Measurements from ENCODE around the gene MIDN. TPM values are rescaled to one million over a fixed set of nuclear protein-coding genes. Genes with fewer than 3 reads are reported as not detected.
"Not testable (repeated sequence)": the region's sequence is repeated elsewhere in the genome, so short reads cannot be mapped to it uniquely, and the experiment has no call there.

The MIDN gene
- 9.1 TPM in 2 replicates for total RNA-seq (2014; rRNA removed; shearing (Covaris generic))

GRCh38 chr19:1248139-1248785 lies at the start of gene MIDN:
MIDN (plus strand) TSS chr19:1248583; CDS start chr19:1250297, 1,714 bp downstream.
- no peaks in the 10 kb centered on the region for H3K27me3 ChIP-seq
- peak; percentile 78 to 85 for DNase-seq
- H3K27ac ChIP-seq = peak within 1 kb of the TSS; percentile 91
- no peaks in the 10 kb centered on the region for H3K9me3 ChIP-seq (replicated peaks)
- H3K4me1 ChIP-seq = peaks cover 13% of the 10 kb centered on the region
- peak within 1 kb of the TSS; percentile 78 for H3K4me3 ChIP-seq
- peaks cover 15% of the 10 kb centered on the region; the same call in 1 of the 2 replicates for H3K36me3 ChIP-seq

DNA sequence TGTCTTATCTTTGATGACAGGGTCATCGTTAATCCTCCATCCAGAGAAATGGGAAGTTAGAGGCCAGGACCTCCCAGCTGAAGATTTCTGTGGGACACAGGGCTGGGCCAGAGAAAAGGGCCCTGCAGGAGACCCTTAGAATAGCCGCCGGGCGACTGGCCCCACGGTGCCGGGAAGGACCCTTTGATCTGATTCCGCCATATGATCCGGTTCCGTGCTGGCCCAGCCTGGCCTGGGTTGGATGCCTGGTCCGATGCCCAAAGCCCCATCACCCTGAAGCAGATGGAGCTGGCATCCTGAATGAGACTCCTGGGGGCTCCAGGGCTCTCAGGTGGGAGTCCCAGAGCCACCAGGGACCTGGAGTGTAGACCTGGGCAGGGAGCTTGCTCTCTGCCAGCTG lies 48.9 kb upstream of the MIDN start:
- no peaks in the 10 kb centered on the region for H3K9me3 ChIP-seq (replicated peaks)
- H3K4me3 ChIP-seq = no peak overlapping the region
- DNase-seq = no peak
- H3K27ac ChIP-seq = no peak overlapping the region
- 0 out of 2 replicates have a peak, but pooled peaks cover 8% of the 10 kb centered on the region for H3K4me1 ChIP-seq
- no peaks in the 10 kb centered on the region for H3K27me3 ChIP-seq
- no peaks in the 10 kb centered on the region for H3K36me3 ChIP-seq

DNA sequence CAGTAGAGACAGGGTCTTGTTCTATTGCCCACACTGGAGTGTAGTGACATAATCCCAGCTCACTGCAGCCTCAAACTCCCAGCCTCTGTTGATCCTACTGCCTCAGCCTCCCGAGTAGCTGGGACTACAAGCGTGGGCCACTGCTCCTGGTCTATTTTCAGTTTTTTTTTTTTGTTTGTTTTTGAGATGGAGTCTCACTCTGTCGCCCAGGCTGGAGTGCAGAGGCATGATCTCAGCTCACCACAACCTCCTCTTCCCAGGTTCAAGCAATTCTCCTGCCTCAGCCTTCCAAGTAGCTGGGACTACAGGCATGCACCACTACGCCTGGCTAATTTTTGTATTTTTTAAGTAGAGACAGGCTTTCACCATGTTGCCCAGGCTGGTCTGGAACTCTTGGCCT lies 47.8 kb upstream of the MIDN start:
- H3K4me3 ChIP-seq; H3K36me3 ChIP-seq; H3K9me3 ChIP-seq (replicated peaks); H3K4me1 ChIP-seq; H3K27me3 ChIP-seq; DNase-seq; H3K27ac ChIP-seq: not testable (repeated sequence)

- Histone ChIP-seq H3K27ac (no peak within 1 kb of the TSS; the same call in 1 of the 2 replicates), H3K9me3 (replicated peaks) (no peaks in the 10 kb centered on the region), H3K36me3 (peaks cover 8% of the 10 kb centered on the region; the same call in 1 of the 2 replicates), H3K4me3 (peak within 1 kb of the TSS; percentile 79), H3K27me3 (no peaks in the 10 kb centered on the region), H3K4me1 (peaks cover 8% of the 10 kb centered on the region; the same call in 1 of the 2 replicates)
- peak; percentile 97 to 99 for DNase-seq
These were observed 43.0 kb upstream of the MIDN start, which contains the start of gene STK11 for GRCh38 chr19:1205114-1206099. STK11 (plus strand) TSS chr19:1205778; CDS start chr19:1206914, 1,136 bp downstream.

GRCh38 chr19:1206150-1206863 lies 42.1 kb upstream of the MIDN start:
- no peak for DNase-seq
- Histone ChIP-seq H3K4me1 (peaks cover 8% of the 10 kb centered on the region; the same call in 1 of the 2 replicates), H3K4me3 (peak overlapping the region; percentile 79)

GRCh38 chr19:1206864-1207450 lies 41.4 kb upstream of the MIDN start:
- Histone ChIP-seq H3K27me3 (no peaks in the 10 kb centered on the region), H3K36me3 (peaks cover 8% of the 10 kb centered on the region; the same call in 1 of the 2 replicates), H3K4me3 (peak overlapping the region; percentile 79), H3K9me3 (replicated peaks) (no peaks in the 10 kb centered on the region), H3K27ac (no peak overlapping the region), H3K4me1 (peaks cover 8% of the 10 kb centered on the region; the same call in 1 of the 2 replicates)
- DNase-seq = no peak

More at GRCh38 chr19:1206150-1206863, 42.1 kb upstream of the MIDN start:
- peaks cover 8% of the 10 kb centered on the region; the same call in 1 of the 2 replicates for H3K36me3 ChIP-seq
- H3K27ac ChIP-seq = no peak overlapping the region
- H3K27me3 ChIP-seq = no peaks in the 10 kb centered on the region
- H3K9me3 ChIP-seq (replicated peaks) = no peaks in the 10 kb centered on the region

DNA sequence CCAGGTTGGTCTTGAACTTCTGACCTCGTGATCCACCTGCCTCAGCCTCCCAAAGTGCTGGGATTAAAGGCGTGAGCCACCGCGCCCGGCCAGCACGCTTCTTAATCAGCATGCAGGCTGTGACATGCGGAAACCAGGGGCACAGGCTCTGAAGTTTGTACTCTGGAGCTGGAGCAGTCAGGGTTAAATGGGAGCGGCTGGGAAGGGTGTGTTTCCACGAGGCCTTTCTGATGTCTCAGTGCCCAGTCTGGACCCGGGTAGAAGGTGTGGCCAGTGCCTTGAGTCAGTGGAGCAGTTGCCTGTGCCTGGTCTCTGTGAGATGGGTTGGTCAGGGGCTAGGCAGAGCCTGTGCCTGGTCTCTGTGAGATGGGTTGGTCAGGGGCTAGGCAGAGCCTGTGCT lies 39.6 kb upstream of the MIDN start:
- H3K4me3 ChIP-seq; DNase-seq; H3K4me1 ChIP-seq; H3K9me3 ChIP-seq (replicated peaks); H3K27me3 ChIP-seq; H3K27ac ChIP-seq: not testable (repeated sequence)
- peaks cover 10% of the 10 kb centered on the region; the same call in 1 of the 2 replicates for H3K36me3 ChIP-seq

GRCh38 chr19:1210227-1210538 lies 38.2 kb upstream of the MIDN start:
- no peak for DNase-seq
- Histone ChIP-seq H3K4me1 (no peaks in the 10 kb centered on the region; the same call in 1 of the 2 replicates), H3K9me3 (replicated peaks) (no peaks in the 10 kb centered on the region), H3K4me3 (no peak overlapping the region), H3K27me3 (no peaks in the 10 kb centered on the region), H3K36me3 (peaks cover 10% of the 10 kb centered on the region; the same call in 1 of the 2 replicates), H3K27ac (no peak overlapping the region)

- H3K27ac ChIP-seq = no peak overlapping the region
- H3K9me3 ChIP-seq (replicated peaks) = no peaks in the 10 kb centered on the region
- no peaks in the 10 kb centered on the region for H3K27me3 ChIP-seq
- H3K4me1 ChIP-seq = no peaks in the 10 kb centered on the region; the same call in 1 of the 2 replicates
- H3K36me3 ChIP-seq = peaks cover 10% of the 10 kb centered on the region; the same call in 1 of the 2 replicates
- DNase-seq = no peak
- no peak overlapping the region for H3K4me3 ChIP-seq
These were observed 36.7 kb upstream of the MIDN start for GRCh38 chr19:1211494-1212234.

GRCh38 chr19:1213391-1214286 lies 34.7 kb upstream of the MIDN start:
- H3K4me1 ChIP-seq = peaks cover 5% of the 10 kb centered on the region; the same call in 1 of the 2 replicates
- no peak overlapping the region for H3K4me3 ChIP-seq
- H3K27ac ChIP-seq = no peak overlapping the region
- no peaks in the 10 kb centered on the region for H3K27me3 ChIP-seq
- DNase-seq = no peak
- H3K36me3 ChIP-seq = peaks cover 10% of the 10 kb centered on the region; the same call in 1 of the 2 replicates
- H3K9me3 ChIP-seq (replicated peaks) = no peaks in the 10 kb centered on the region

DNA sequence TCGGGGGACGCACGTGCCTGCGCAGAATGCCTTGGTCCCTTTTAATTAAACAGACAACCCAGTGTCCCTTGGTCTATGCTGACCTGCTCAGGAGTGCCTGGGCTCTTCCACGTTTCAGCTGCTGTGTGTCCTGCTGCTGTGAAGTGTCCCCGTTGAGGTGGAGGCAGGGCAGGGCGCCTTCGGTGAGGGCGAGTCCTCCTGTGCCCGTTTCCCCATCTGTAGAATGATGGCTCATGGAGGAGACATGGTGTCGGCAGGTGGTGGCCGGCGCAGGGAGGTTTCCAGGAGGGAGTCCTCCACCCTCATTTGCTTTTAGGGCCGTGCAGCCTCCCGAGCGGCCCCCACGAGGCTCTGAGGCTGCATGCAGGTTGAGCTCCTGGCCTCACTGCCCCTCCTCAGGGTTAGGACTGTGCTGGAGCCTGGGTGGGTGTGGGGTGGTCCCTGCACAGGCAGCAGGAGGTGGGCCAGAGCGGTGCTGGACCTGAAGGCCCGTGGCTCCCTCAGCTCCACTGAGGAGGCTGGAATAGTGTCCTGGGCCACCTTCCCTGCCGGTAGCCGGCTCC lies 34.0 kb upstream of the MIDN start:
- H3K4me1 ChIP-seq = peaks cover 5% of the 10 kb centered on the region; the same call in 1 of the 2 replicates
- H3K27ac ChIP-seq = no peak overlapping the region
- no peaks in the 10 kb centered on the region for H3K27me3 ChIP-seq
- no peak for DNase-seq
- no peaks in the 10 kb centered on the region for H3K9me3 ChIP-seq (replicated peaks)
- peaks cover 7% of the 10 kb centered on the region; the same call in 1 of the 2 replicates for H3K36me3 ChIP-seq
- H3K4me3 ChIP-seq = no peak overlapping the region
